ENCODE measurements around the gene ALG1. TPM values are rescaled to one million over a fixed set of nuclear protein-coding genes. Genes with fewer than 3 reads are reported as not detected.

The ALG1 gene
- total RNA-seq, 1 experiment from 2014 or later, result 36.2 TPM

- no peaks in the 10 kb centered on the region for H3K79me2 ChIP-seq (ENCODE audit: insufficient read depth, low read length)
- DNase-seq, result no peak
- TF ChIP-seq CTCF (conservative IDR thresholded peaks at IDR 0.05), result no peak; the same call in 2 of the 3 replicates
- H3K4me1 Mint-ChIP-seq, result peaks cover 9 to 15% of the 10 kb centered on the region in 2 experiments
- no peak overlapping the region for H4K91ac ChIP-seq (ENCODE audit: insufficient read length, low read depth, low read length)
- H3K27me3 ChIP-seq (ENCODE audit: insufficient read depth, low read length), result no peaks in the 10 kb centered on the region
- no peak overlapping the region for H3K4me2 ChIP-seq (ENCODE audit: insufficient read depth, insufficient read length, low read length)
- no peak overlapping the region for H2AFZ ChIP-seq (ENCODE audit: low read length)
- no peak overlapping the region for H2AK5ac ChIP-seq (ENCODE audit: insufficient read length, low read length)
- no peak overlapping the region for H4K8ac ChIP-seq (replicated peaks; ENCODE audit: insufficient read length, low read depth, low read length)
- H3K4ac ChIP-seq (ENCODE audit: low read depth, low read length), result no peak overlapping the region
- no peak overlapping the region for H2BK15ac ChIP-seq (ENCODE audit: low read depth, low read length)
- H3T11ph ChIP-seq (ENCODE audit: low read length), result no peak overlapping the region
- no peak overlapping the region for H3K9ac ChIP-seq (ENCODE audit: extremely low read depth, insufficient read length, low read length)
- no peak overlapping the region for H2BK5ac ChIP-seq (ENCODE audit: insufficient read length, low read length)
- no peaks in the 10 kb centered on the region for H3K23me2 ChIP-seq (ENCODE audit: insufficient read length, low read depth, low read length, poor library complexity, severe bottlenecking)
- H3K23ac ChIP-seq (ENCODE audit: insufficient read length, low read depth, low read length), result no peak overlapping the region
- no peak overlapping the region for H3K56ac ChIP-seq (ENCODE audit: insufficient read length, low read depth, low read length)
- H3K14ac ChIP-seq (ENCODE audit: insufficient read depth, low read length), result no peak overlapping the region
- H4K20me1 ChIP-seq (ENCODE audit: control insufficient read depth, insufficient read depth, insufficient read length), result no peaks in the 10 kb centered on the region
- H2BK12ac ChIP-seq (ENCODE audit: insufficient read length, low read depth, low read length), result no peak overlapping the region
- no peak overlapping the region for H2BK20ac ChIP-seq (ENCODE audit: low read depth, low read length, poor library complexity, severe bottlenecking)
- no peak overlapping the region for H3K4me3 Mint-ChIP-seq
- no peaks in the 10 kb centered on the region for H3K4me1 ChIP-seq (ENCODE audit: insufficient read depth, low read length)
- WGBS (ENCODE audit: extremely low coverage, insufficient read length, low lambda C conversion rate), result no CpG with 5 or more reads among the region's 4 CpGs
- no peaks in the 10 kb centered on the region for H3K36me3 Mint-ChIP-seq (ENCODE audit: insufficient read depth in 1 of 3, low read depth in 3 of 3)
- no peak overlapping the region for H2BK120ac ChIP-seq (ENCODE audit: low read depth, low read length, poor library complexity, severe bottlenecking)
- no peak overlapping the region for H3K27ac ChIP-seq (ENCODE audit: insufficient read length, low read depth, low read length)
- H3K27ac Mint-ChIP-seq, result no peak overlapping the region; a peak in 1 of 7 replicates
- no peaks in the 10 kb centered on the region for H3K79me1 ChIP-seq (ENCODE audit: insufficient read depth, low read depth, low read length, poor library complexity, severe bottlenecking)
- no peak overlapping the region for H4K5ac ChIP-seq (ENCODE audit: insufficient read length, low read depth, low read length)
- no peaks in the 10 kb centered on the region for H3K9me3 ChIP-seq (ENCODE audit: control insufficient read depth, low read depth, low read length)
- no peak overlapping the region for H3K18ac ChIP-seq (ENCODE audit: insufficient read length, low read depth, low read length)
- no peaks in the 10 kb centered on the region for H3K9me3 Mint-ChIP-seq
- peaks cover 12% of the 10 kb centered on the region for H3K27me3 Mint-ChIP-seq (ENCODE audit: low read depth)
Observed at GRCh38 chr16:5024632-5025031, 47.0 kb upstream of the ALG1 start.
